Measurements from ENCODE around the gene WNT7A.

The WNT7A gene

DNA sequence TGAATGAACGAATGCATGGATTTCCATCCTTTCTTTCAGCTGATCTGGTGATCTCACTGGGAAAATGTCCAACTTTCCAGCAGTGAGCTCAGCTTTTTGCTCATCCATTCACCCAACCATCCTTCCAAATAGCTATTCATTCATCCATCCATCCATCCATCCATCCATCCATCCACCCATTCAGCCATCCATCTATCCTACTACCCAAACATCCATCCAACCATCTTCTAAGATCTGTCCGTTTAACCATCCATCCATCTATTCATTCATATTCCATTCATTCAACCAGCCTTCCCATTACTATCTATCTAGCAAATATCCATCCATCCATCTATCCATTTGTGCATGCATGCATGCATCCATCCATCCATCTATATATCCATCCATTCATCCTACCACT lies 39.4 kb downstream of the WNT7A start:
- TF ChIP-seq, protein P1, sequence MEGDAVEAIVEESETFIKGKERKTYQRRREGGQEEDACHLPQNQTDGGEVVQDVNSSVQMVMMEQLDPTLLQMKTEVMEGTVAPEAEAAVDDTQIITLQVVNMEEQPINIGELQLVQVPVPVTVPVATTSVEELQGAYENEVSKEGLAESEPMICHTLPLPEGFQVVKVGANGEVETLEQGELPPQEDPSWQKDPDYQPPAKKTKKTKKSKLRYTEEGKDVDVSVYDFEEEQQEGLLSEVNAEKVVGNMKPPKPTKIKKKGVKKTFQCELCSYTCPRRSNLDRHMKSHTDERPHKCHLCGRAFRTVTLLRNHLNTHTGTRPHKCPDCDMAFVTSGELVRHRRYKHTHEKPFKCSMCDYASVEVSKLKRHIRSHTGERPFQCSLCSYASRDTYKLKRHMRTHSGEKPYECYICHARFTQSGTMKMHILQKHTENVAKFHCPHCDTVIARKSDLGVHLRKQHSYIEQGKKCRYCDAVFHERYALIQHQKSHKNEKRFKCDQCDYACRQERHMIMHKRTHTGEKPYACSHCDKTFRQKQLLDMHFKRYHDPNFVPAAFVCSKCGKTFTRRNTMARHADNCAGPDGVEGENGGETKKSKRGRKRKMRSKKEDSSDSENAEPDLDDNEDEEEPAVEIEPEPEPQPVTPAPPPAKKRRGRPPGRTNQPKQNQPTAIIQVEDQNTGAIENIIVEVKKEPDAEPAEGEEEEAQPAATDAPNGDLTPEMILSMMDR (conservative IDR thresholded peaks at IDR 0.05; ENCODE audit: low read length), result no peak
- no peak overlapping the region for H3K4me3 ChIP-seq (ENCODE audit: low read length)
- DNase-seq (ENCODE audit: low read depth), result no peak

DNA sequence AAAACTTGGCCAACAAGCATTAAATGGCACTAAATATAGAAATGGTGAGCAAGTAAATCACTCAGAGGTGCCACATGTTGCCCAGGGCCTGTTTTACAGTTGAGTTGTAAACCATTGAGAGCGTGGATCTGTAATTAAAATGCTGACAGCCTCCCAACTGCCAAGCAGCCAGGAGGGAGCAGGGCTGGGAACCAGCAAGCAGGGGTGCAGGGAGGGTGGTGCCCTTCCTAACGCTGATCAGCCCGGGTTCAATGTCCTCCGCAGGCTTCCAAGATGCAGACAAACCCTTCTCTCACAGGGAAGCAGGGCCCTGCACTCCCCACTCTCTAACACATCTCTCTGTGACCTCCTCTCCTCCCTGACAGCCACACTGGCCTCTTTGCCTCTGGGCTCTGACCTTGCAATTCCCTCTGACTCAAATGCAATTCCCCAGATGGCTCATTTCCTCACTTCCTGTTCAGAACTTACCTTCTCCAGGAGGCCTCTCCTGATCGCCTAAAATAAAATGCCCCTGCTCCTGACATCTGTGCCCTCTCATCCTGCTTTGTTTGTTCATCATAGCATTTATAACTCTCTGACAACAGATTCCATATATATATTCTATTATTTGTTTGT lies 40.0 kb downstream of the WNT7A start:
- TF ChIP-seq, protein P1 (conservative IDR thresholded peaks at IDR 0.05; ENCODE audit: low read length), result no peak
- H3K4me3 ChIP-seq (ENCODE audit: low read length), result no peak overlapping the region
- DNase-seq (ENCODE audit: low read depth), result no peak

DNA sequence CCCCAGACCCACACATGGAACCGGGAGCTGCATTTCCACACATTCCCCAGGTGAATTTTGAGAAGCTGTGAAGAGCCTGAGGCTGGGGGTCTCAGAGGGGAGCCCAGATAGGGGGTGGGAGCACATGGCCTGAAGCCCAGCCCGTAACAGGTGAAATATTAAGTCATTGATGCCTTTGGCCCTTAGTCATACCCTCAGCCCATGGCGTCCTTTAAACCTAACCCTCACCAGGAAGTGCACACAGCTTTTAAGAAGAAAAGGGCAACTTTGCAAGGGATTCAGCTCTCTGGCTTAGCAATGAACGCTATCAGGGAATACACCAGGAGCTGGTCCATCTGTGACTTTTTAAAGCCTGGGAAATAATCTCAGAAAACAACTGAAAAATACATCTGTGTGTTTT lies 40.6 kb downstream of the WNT7A start:
- no peak overlapping the region for H3K4me3 ChIP-seq (ENCODE audit: low read length)
- TF ChIP-seq, protein P1 (conservative IDR thresholded peaks at IDR 0.05; ENCODE audit: low read length), result no peak
- DNase-seq (ENCODE audit: low read depth), result no peak

DNA sequence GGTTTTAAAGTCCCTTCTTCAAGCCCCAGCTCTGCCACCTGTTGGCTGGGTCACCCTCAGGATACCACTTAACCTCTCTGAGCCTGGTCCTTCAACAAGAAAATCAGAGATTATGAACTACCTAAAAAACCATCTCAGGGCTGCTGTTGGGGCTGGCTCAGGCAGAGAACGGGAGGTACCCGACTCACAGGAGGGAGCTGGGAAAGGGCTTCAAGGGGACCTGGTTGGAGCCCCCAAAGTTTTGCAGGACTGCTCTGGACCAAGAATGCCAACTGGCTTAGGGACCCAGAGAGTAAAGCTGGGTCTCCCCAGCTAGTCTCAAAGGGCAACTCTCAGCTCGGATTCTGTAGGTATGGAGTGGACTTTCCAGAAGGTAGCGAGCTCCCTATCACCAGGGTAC lies 41.5 kb downstream of the WNT7A start:
- TF ChIP-seq, protein P1 (conservative IDR thresholded peaks at IDR 0.05; ENCODE audit: low read length), result no peak
- no peak overlapping the region for H3K4me3 ChIP-seq (ENCODE audit: low read length)
- no peak for DNase-seq (ENCODE audit: low read depth)

DNA sequence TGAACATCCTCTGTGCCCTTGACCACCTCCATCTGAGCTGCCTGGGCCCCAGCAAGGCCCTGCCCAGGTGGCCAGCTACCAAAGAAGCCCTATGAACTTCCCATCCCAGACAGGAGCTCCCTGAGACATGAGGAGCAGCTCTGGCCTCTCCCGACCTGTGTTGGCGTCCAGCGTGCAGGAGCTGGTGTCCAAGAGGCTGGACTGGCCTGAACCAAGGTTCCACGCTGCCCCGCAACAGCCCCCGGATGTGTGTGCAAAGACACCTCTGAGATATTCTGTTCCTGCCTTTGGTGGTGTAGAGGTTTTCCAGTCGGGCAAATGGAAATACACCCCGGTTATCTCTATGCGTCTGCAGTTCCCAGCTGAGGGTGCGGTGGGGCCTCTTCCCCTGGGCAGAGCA lies 42.1 kb downstream of the WNT7A start:
- no peak for DNase-seq (ENCODE audit: low read depth)
- TF ChIP-seq, protein P1 (conservative IDR thresholded peaks at IDR 0.05; ENCODE audit: low read length), result no peak
- no peak overlapping the region for H3K4me3 ChIP-seq (ENCODE audit: low read length)

DNA sequence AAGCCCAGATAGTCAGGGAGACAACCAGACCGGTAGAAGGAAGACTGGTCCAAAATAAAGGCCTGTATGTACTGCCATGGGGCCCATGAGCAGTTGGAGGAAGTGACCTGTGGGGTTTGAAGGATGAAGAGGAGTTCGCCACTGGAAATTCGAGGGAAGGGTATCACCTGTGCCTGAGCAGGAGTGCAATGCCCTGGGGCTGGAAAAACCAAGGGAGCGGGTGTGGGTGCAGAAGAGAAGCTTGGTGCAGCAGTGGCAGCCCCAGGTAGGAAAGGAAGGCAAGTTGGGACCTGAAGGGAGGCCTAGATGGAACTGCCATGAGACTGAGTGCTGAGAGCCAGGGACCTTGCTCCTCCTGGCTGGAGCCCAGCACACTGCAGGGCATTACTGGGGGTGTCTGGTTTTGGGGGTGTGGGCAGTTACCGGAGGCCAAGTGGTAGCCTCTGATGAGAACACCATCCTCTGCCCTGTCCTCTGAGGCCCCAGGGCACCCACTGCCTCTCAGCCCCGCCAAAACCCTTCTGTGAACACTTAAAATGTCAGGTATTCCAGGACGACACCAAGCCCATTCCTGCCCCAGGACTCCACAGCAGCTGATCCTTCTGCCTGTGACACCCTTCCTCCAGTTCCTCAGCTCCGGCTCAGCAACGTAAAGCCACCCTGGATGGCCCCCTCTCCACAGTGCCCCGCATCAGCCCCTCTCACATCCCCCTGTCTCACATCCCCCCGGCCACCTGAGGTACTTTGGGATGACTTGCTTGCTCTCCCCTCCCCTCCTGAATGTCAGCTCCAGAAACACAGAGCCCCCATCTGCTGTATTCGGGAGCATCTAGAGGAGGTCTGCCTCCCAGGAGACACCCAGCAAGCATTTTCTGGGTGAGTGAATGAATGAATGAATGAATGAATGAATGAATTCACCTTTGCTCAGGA lies 42.9 kb downstream of the WNT7A start:
- TF ChIP-seq, protein P1 (conservative IDR thresholded peaks at IDR 0.05; ENCODE audit: low read length), result no peak
- H3K4me3 ChIP-seq (ENCODE audit: low read length), result no peak overlapping the region

DNA sequence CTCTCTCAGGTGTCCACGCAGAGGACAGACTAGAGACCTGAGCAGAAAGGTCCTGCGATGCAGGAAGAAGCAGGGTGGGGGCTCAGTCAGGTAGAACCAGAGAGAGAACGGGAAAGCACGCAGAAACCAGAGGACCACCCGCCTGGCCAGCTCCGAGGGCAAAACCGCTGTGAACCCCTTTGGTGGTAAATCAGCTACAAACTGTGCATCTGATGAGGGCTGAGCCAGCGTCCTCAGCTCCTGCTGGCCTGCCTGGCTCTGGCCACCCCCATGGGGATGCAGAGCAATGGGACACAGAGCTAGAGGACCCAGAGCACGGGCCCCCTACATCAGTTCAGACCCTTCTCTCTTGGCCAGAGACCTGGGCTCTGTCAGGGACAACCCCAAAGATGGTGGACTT lies 44.6 kb downstream of the WNT7A start:
- no peak overlapping the region for H3K4me3 ChIP-seq (ENCODE audit: low read length)
- TF ChIP-seq, protein P1 (conservative IDR thresholded peaks at IDR 0.05; ENCODE audit: low read length), result no peak
- no peak for DNase-seq (ENCODE audit: low read depth)

More for the DNA sequence above, 42.9 kb downstream of the WNT7A start:
- no peak for DNase-seq (ENCODE audit: low read depth)
